Occipital lobe (tissue), 2 donors: ENCODE results near the gene OFD1. TPM values are rescaled to one million over a fixed set of nuclear protein-coding genes. Genes with fewer than 3 reads are reported as not detected.
"Not testable (repeated sequence)": the region's sequence is repeated elsewhere in the genome, so short reads cannot be mapped to it uniquely, and the experiment has no call there.

Source experiments
- DNase-seq: peaks from one replicate; lab custom pipeline; 2025; lab: John Stamatoyannopoulos, UW
- total RNA-seq: library from RNA; depleted of rRNA; stranded (reverse); fragments of >200 nt; gene quantifications from one replicate; pipeline ENCODE4 v1.2.3, GENCODE V29; 2014

Gene OFD1
- total RNA-seq, 1 donor from 2014 or later, result 20.7 TPM

DNA sequence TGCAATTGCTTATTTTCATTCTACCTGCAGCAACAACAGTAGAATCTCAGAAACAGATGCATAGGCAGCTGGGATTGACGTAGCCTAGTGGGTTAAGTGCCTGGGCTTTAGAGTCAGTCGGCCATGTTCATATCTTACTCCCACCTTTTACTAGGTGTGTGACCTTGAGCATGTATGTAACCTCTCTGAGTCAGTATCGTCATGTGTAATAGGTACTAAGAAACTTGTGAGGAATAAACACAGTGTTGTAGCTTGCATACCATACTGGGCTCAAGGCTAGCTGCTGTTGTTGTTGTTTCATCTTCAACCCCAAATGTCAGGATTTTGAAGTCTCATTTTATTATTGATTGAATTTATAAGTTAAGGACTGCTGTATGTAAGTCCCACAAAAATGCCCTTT is 31.4 kb upstream of the OFD1 start:
- no peak for DNase-seq

DNA sequence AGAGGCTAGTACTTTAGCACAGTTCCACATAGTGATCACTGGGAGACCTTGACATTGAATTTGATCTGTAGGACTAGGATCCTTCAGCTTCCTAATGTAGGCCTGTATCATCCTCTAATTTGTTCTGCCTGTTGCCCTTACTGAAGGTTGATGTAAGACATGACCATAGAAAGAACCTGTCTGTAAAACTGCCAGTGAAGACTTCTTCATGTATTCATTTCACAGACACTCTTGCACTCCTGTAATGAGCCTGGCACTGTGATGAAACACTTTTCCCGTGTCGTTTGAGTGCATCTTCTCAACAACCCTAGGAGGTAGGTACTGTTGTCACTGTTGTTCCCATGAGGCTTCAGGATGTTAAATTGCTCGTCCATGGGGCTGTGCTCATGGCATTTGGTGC is 31.0 kb upstream of the OFD1 start:
- no peak for DNase-seq

DNA sequence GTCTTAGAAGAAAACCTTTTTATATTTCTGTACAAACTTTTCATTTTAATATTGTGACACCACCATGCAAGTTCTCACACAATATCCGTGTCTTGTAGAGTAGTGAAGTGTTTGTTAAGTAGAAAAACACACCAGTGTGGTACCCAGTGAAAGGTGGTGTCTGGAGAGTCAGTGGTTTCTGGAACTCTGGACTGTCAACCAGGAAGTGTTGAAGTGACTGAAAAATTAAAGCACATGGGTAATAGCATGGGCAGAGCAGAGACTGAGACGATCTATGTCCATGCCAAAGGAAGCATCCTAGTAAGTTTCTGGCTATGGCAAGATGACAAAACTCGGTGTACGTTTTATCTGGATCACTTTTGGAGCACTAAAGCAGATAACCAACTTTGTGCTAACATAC is 23.4 kb upstream of the OFD1 start:
- DNase-seq, result no peak

DNA sequence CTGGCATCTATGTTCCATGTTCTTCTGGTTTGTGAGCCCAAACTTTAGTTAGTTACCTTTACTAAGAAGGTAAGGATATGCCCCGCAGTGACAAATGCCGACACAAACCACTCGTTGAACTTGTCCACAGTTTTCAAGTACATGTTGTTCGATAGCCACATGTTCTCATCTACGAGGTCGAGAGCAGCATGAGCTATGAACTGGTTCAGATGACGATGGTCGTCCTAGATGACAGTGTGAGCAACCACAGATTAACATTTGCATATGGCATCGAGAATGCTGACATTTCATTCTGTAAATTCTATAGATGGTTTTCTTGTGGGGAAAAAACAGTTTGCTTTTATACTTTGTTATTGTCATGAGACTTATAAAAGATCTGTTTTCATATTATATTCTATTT is 18.1 kb upstream of the OFD1 start:
- no peak for DNase-seq

DNA sequence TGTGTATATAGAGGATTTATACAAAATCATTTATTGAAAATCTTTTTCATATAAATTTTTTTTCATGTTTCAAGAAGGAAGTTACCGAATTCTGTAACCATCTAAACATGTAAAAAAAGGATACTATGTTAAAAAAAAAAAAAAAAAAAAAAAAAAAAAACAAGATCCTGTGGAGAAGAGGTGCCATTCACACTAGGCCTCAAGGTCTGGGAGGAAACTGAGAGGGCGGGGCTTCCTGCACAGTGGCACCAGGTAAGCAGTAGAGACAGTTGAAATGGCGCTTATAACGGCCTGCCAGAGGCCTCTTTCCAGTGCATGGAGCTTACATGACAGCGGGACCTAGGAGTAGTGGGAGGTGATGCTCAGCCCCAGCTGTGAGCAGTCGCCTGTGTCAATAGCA is 17.6 kb upstream of the OFD1 start:
- no peak for DNase-seq

DNA sequence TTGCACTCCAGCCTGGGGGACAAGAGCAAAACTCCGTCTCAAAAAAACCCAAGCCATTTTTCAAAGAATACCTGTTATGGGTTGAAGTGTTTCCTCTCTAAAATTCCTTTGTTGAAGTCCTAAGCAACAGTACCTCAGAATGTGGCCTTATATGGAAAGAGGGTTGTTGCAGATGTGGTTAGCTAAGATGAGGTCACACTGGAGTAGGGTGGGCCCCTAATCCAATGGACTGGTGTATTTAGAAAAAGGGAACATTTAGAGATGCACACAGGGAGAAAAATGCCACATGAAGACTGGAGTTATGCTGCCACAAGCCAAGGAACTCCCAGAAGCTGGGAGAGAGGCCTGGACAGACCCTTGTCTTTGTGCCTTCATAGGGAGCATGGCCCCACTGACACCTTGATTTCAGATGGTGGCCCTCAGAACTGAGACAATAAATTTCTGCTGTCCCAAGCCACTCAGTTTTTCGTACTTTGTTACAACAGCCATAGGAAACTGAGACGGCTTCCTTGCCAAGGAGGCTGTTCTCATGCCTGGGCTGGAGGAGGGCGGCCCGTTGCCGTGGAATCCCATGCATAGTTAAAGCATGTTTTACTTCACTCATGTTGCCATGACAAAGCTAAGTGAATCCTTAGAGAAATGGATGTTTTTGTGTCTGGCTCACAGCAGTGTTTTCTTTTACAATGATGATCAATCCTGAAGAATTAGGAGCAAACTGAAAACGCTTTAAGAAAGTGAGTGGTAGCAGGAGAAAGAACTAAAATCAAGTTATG is 16.7 kb upstream of the OFD1 start:
- DNase-seq, result no peak

DNA sequence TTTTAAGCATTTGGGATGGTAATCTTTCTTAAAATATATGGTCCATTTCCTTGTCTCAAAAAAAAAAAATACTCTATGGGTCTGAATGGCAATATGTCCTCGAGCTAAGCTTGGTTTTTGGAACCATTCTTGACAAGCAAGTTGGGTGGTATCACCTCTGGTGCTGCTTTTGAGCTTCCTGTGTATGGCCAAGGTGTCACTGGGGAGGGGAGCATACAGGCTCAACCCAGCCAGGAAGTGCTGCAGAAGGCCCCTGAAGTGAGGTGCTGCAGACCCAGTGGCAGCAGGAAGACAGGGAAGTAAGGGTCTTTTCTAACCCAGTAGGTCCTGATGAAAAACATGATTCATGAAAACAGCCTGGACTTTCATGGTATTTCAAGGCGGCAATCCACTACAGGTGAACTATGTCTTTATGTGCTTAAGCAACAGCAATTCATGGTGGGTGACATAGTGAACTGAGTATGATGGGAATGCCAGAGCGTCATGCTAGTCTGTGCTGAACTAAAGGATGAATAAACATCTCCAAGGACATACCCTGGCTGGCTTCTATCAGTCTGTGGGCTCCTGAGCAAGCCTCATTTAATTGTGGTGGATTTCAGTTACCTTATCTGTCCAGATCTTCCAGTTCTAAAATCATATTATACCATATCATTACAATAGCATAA is 15.2 kb upstream of the OFD1 start:
- DNase-seq, result no peak

DNA sequence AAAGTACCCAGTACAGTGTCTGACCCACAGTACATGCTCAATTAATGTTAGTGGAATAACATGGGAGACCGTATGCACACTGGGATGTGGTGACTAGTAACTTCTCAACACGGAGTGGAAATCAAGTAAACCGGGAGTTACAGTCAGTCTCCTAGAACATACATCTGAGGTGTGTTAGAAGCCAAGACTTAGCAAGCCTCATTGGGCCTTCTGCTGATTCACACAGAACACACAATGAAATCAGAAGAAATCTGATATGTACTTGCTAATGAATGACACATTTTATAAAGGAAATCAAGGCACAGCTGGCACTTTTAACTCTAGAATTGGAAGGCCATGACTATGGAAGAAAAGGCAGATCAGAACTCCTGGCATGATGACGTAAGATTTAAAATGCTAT is 13.2 kb upstream of the OFD1 start:
- no peak for DNase-seq

DNA sequence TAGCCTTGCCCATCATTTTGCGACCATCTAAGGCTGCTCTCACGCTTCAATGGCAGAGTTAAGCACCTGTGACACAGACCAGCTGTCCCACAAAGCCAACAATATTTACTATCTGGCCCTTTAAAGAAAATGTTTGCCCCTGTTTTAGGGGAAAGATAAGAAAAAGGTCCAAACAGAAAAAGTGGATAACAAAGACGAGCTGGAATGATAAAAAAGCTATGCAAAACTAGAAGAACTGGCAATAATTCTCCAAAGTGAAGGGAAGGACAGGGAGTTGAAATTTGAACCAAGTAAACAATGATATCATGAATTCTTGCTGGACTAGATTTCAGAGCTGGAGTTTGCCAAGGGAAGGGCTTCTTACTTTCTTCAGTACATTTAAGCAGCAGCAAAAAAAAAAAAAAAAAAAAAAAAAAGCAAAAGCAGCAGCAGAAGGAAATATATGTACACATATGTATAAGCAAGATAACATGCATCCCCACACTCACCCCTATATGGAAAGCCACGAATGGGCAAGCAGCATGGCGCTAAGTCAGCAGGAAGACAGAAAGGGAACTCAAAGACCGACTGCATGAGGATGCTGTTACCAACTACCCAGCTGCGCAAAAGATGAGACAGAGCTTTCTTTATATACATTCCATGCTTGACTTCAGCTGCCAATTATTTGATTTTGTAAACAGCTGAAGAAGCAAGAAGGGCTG is 12.6 kb upstream of the OFD1 start:
- no peak for DNase-seq

DNA sequence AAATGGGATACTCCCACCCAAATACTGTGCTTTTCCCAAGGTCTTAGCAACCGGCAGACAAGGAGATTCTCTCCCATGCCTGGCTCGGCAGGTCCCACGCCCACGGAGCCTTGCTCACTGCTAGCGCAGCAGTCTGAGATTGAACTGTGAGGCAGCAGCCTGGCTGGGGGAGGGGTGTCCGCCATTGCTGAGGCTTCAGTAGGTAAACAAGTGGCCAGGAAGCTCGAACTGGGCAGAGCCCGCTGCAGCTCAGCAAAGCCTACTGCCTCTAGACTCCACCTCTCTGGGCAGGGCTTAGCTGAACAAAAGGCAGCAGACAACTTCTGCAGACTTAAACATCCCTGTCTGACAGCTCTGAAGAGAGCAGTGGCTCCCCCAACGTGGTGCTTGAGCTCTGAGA is 9.7 kb upstream of the OFD1 start:
- not testable (repeated sequence) for DNase-seq

DNA sequence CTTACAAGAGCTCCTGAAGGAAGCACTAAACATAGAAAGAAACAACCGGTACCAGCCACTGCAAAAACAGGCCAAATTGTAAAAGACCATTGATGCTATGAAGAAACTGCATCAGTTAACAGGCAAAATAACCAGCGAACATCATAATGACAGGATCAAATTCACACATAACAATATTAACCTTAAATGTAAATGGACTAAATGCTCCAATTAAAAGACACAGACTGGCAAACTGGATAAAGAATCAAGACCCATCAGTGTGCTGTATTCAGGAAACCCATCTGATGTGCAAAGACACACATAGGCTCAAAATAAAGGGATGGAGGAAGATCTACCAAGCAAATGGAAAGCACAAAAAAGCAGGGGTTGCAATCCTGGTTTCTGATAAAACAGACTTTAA is 8.0 kb upstream of the OFD1 start:
- not testable (repeated sequence) for DNase-seq

DNA sequence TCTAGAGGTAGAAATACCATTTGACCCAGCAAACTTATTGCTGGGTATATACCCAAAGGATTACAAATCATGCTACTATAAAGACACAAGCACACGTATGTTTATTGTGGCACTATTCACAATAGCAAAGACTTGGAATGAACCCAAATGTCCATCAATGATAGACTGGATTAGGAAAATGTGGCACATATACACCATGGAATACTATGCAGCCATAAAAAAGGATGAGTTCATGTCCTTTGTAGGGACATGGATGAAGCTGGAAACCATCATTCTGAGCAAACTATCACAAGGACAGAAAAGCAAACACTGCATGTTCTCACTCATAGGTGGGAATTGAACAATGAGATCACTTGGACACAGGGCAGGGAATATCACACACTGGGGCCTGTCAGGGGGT is 4.0 kb upstream of the OFD1 start:
- not testable (repeated sequence) for DNase-seq

DNA sequence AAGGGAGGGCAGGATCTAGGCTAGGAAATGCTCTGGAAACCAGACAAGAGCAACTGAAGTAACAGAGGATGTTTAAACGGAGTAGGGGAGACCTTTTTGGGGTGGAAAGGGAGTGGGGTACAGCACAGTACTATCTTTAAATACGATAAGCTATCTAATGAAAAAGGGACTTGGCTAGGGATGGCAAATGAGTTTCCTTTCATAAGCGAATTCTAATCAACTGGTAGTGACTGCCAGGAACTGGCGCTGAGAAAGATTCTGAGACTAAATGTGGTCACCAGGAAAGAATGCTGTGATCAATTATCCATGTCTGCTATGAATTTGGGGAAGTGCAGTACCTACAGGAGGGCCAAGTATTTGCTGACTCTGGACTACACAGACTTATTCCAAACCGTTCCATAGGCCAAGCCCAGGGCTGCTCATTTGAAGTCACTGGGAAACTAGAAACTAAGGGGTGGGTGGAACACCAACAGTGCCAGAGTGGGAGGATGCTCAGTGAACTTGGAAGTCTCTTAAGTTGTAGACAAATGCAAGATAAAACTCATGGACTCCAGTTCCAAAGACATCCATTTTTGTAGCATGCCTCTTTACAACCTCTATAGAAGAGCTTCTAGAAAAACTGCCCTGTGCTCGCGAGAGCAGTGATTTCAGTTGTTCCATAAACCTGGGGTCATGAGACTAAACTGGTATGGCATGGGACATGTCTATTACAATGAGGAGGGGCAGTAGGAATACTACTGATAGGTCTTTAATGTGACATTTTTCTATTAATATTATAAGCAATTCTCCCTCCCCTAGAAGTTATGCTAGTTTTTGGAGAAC is 2.1 kb upstream of the OFD1 start:
- DNase-seq, result no peak

DNA sequence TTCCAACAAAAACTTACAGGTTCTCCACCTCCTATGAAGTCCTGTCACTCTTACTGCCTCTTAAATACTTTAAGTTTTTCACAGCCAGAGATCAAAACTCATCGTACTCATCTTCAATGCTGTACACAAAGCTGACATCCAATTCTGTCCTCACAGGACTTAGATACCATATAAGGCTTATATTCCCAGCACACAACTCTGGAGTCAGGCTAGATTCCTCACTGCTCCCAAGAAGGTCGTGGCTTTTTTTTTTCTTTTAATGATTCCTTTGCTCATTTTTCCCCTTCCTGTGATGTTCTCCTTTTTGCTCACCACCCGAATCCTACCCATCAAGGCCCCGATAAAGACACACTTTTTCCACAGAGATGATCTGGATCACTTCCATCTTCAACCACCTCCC is 1.0 kb upstream of the OFD1 start:
- DNase-seq, result no peak

DNA sequence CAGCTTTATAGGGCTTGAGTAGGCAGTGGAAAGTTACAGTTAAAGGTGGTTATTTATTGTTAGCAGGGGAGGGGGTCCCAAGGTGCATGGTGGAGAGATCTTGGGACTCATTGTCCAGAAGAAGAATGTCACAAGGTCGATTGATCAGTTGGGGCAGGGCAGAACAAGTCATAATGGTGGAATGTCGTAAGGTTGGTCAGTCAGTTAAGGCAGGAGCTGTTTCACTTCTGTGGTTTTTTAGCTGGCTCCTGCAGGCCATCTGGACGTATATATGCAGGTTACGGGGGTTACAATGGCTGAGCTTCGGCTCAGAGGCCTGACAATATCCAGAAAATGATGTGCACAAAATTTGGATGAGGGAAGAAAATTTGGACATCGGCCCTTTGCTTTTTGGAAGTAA is 7.1 kb downstream of the OFD1 start:
- DNase-seq, result no peak

DNA sequence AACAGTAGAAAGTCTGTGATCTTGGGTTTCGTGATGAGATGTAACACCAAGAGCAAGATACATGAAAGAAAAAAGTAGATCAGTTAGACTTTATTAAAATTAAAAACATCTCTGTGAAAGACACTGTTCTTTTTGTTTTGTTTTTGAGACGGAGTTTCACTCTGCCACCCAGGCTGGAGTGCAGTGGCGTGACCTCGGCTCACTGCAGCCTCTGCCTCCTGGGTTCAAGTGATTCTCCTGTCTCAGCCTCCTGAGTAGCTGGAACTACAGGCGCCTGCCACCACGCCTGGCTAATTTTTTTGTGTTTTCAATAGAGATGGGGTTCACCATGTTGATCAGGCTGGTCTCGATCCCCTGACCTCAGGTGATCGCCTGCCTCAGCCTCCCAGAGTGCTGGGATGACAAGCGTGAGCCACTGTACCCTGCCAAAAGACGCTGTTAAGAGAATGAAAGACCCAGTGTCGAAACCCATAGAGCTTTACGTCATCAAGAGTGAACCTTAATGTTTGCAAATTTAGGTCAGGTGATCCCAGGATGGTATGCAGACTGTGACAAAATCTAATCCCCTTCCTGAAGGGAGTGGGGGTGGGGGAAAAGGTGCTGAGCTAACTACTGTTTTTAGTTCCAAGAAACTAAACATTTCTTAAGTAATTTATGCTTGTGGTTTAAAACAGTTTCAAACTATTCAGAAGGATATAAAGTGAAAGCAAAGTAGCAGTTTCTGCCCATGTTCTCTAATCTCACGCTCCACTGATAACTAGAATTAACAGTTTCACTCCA is 8.0 kb downstream of the OFD1 start:
- DNase-seq, result no peak

DNA sequence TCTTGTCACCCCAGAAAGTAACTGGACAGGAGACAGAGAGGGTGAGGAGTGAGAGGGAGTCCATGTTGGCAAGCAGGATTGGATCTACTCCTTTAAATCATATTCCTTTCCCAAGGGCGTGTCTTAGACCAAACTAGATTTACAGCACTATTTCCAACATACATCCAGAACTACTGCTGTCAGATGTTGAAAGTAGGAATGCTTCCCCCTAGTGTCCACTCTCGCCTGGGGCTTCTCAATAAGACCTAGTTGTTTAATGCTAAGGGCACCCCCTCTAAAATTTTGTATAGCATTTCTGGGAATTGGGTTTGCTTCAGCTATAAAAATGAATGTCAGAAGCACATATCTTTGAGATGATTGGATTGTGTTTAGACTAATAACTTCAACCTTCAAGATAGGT is 13.3 kb downstream of the OFD1 start:
- DNase-seq, result no peak

DNA sequence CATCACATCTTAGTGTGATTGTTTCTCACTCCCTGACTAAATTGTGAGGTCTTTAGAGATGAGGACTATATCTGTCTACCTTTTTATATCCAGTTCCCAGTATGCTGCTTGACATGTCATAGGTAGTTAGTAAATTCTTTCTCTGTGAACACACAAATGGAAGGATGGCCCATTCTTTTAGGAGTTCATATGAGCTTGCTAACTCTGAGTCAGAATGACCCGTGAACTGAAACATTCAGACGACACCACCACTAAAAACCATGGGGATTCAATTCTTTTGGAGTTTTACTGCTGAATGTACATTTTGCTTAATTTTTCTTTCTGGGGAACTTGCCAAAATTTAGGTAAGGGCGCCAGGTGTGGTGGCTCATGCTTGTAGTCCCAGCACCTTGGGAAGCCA is 13.9 kb downstream of the OFD1 start:
- no peak for DNase-seq

DNA sequence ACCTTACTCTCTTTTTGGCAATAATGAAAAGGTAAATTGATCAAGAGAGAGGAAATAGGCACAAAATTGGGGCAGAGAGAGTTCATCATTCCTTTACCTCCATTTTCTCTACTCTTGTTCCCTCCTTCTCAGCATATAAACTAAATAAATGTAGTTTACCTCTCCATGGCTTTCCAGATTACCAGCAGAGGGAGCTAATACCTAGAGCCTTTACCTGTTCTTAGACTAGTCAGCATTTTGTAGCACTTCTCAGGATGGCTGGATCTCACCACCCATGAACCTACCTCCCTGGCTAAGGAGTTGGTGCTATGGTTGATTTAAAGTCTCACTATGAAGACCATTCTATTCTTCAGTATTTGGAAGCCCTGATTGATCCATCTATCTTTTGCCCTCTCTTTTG is 15.7 kb downstream of the OFD1 start:
- no peak for DNase-seq

DNA sequence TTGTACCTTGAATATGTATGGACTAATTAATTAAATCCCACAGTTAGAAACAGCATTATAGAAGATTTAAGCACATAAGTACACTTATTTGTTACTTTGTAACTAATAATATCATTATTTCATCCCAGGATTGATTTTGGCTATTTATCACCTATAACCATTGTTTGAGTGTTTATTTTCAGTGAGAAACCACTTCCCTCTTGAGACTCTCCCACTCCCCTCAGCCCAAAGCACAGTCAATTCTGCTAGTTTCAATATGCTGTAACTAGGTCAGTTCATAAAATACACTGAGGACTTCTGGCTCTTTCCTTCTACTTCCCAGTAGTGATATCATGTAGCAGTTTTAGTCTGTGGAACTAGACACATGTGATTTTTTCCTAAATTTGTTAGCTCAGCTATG is 16.3 kb downstream of the OFD1 start:
- DNase-seq, result no peak

DNA sequence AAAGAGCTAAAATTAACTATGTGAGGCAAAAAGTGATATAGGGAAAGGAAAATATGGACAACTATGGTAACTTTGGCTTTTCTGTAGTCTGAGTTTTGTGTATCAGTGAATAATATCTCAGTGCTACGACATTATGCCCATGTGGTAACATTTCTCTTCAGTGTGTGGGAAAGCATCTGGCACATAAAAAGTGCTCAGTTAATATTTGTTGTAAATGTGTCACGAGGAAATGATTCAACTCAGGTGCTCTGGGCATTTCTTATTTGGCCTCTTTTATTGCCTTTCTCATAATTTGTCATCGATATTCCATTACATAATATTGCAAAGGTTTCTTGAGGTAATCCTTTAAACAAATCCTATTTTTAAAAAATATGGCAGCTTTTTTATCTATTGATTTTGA is 17.6 kb downstream of the OFD1 start:
- DNase-seq, result no peak
